Left lung (tissue), 10 donors: ENCODE results near the gene GNPTG. TPM values are rescaled to one million over a fixed set of nuclear protein-coding genes. Genes with fewer than 3 reads are reported as not detected.

Source experiments
- ATAC-seq: fragments of 200-7000 bp; cut with Tn5 transposase; one replicate; pipeline ENCODE4 v1.9.1; 2020; ENCODE audit warnings: moderate library complexity
- DNase-seq, 4 donors: peaks; one replicate each; pipeline ENCODE4 v3.0.0-alpha.2; 2013 to 2020
- H3K27ac ChIP-seq, 2 donors: fragments of 200-600 bp; sonication (generic) in 1 of 2; one replicate each; pipeline versions ENCODE4 v1.5.0 to v1.8.0; 2020 to 2021
- H3K27me3 ChIP-seq, 2 donors: fragments of 200-600 bp; sonication (generic) in 1 of 2; one replicate each; pipeline versions ENCODE4 v1.5.0 to v1.8.0; 2020 to 2021
- H3K36me3 ChIP-seq, 2 donors: fragments of 200-600 bp; sonication (generic) in 1 of 2; one replicate each; pipeline versions ENCODE4 v1.5.0 to v1.8.0; 2020 to 2021
- H3K4me1 ChIP-seq, 2 donors: fragments of 200-600 bp; one replicate each; pipeline ENCODE4 v1.8.0; 2021
- H3K4me3 ChIP-seq, 2 donors: fragments of 200-600 bp; sonication (generic) in 1 of 2; one replicate each; pipeline versions ENCODE4 v1.5.0 to v1.8.0; 2020 to 2021; ENCODE audit warnings: mild to moderate bottlenecking in 1 of 2
- H3K9me3 ChIP-seq, 2 donors: fragments of 200-600 bp; sonication (generic) in 1 of 2; one replicate each; pipeline versions ENCODE4 v1.5.0 to v1.8.0; 2020 to 2021
- CTCF ChIP-seq, 2 donors: fragments of 200-600 bp; sonication (generic) in 1 of 2; IDR thresholded peaks; one replicate each; pipeline versions ENCODE4 v1.5.0 to v1.8.0; 2021; ENCODE audit warnings: antibody characterized with exemption in 2 of 2
- intact Hi-C, 2 donors: fragments of 100-400 bp; cut with DNase I; formaldehyde crosslinking; loops; one replicate each; pipeline versions ENCODE4 v1.11.2 to v1.14.2; 2022
- polyA plus RNA-seq, 6 donors: library from polyadenylated mRNA; unstranded; fragments of 120-200 nt; gene quantifications; one replicate each; pipeline ENCODE4 v1.2.1, GENCODE V29; 2013; ENCODE audit not compliant: insufficient read length in 6 of 6
- total RNA-seq, 2 donors: library from RNA; stranded (reverse); fragmentation: NEBNext Ultra II Directional; extraction: Animal tissue kit (Norgen Biotek cat#: 25700); gene quantifications; one replicate each; pipeline ENCODE4 v1.2.1, GENCODE V29; 2021
- donor health status: DM: no; HTN: yes; CAD: no.
- donor health status: DM: no; HTN: no; CAD: no.

Gene GNPTG
- total and polyA plus RNA-seq, 8 donors = 32.0 to 97.4 (median 49.4) TPM

- H3K36me3 ChIP-seq = peaks cover 0 to 73% of the 10 kb centered on the region in 2 donors
- H3K9me3 ChIP-seq = no peaks in the 10 kb centered on the region
- ATAC-seq = no peak
- TF ChIP-seq CTCF (IDR thresholded peaks at IDR 0.05) = no peak
- H3K4me1 ChIP-seq = no peaks in the 10 kb centered on the region
- H3K27me3 ChIP-seq = no peaks in the 10 kb centered on the region
- H3K4me3 ChIP-seq = no peak overlapping the region
- no peak overlapping the region for H3K27ac ChIP-seq
- intact Hi-C loops = no loop called here
- DNase-seq = no peak
These were observed 46.0 kb downstream of the GNPTG start for GRCh38 chr16:1397779-1398178.

DNA sequence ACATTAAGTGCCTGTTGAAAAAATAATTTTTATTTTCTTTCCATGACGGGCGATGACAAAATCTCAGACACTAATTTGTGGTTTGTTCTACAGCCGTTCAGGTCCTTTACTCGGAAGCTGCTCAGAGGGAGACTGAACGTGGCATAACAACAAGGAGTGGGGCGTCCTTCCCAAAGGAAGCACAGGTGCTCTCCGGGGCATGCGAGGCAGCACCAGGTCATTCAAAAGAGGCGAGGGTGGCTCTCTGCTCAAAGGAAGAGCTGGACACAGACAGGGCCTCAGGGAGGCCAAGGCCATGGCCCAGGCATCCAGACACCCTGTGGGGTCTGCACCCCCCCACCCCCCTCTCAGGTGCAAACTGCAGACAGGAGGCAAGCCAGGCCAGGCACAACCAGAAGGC lies 46.6 kb downstream of the GNPTG start:
- intact Hi-C loops = no loop called here
- Histone ChIP-seq H3K9me3 (no peaks in the 10 kb centered on the region), H3K4me1 (no peaks in the 10 kb centered on the region), H3K4me3 (no peak overlapping the region), H3K36me3 (peaks cover 0 to 73% of the 10 kb centered on the region in 2 donors), H3K27me3 (no peaks in the 10 kb centered on the region), H3K27ac (no peak overlapping the region)
- TF ChIP-seq CTCF (IDR thresholded peaks at IDR 0.05) = no peak
- DNase-seq = no peak
- ATAC-seq = no peak

- H3K27me3 ChIP-seq = no peaks in the 10 kb centered on the region
- TF ChIP-seq CTCF (IDR thresholded peaks at IDR 0.05) = no peak
- ATAC-seq = no peak
- no peak for DNase-seq
- H3K4me1 ChIP-seq = no peaks in the 10 kb centered on the region
- H3K27ac ChIP-seq = no peak overlapping the region
- intact Hi-C loops = no loop called here
- no peaks in the 10 kb centered on the region for H3K9me3 ChIP-seq
- H3K4me3 ChIP-seq = no peak overlapping the region
- peaks cover 0 to 73% of the 10 kb centered on the region in 2 donors for H3K36me3 ChIP-seq
These were observed 47.3 kb downstream of the GNPTG start for GRCh38 chr16:1398826-1399581.

DNA sequence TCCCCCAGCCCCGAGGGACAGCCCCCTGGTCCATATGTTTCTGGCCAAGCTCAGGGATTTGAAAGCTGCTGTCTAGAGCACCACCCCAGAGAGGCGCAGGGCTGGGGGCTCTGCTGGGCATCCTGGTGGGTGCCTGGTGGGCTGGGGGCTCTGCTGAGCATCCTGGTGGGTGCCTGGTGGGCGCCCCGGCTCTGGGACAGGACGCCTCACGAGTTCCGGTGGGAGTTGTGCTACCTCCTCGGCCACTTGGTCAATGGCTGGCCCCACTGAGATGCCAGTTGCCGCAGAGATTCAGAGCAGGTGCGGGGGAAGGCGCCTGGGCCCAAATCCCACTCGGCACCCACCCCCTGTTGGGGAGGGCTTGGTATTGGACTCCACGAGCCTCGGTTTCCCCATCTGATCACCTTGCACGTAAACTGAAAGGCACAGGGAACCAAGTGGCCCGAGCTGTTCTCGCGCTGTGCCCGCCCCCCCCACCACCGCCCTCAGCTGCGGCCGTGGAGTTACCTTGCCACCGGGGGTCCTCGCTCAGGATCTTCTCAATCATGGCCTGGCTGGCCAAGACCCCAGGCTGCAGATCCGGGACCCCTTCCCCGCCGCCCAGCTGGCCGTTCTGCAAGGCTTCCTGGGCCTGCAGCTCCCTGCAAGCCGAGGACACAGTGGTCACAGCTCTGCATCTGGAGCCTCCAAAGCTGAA lies 49.5 kb downstream of the GNPTG start:
- DNase-seq = no peak
- no peak for TF ChIP-seq CTCF (IDR thresholded peaks at IDR 0.05)
- intact Hi-C loops = no loop called here
- H3K27me3 ChIP-seq = no peaks in the 10 kb centered on the region
- no peaks in the 10 kb centered on the region for H3K9me3 ChIP-seq
- peaks cover 0 to 70% of the 10 kb centered on the region in 2 donors for H3K36me3 ChIP-seq
- no peak overlapping the region for H3K27ac ChIP-seq
- no peaks in the 10 kb centered on the region for H3K4me1 ChIP-seq
- H3K4me3 ChIP-seq = no peak overlapping the region
- ATAC-seq = no peak

DNA sequence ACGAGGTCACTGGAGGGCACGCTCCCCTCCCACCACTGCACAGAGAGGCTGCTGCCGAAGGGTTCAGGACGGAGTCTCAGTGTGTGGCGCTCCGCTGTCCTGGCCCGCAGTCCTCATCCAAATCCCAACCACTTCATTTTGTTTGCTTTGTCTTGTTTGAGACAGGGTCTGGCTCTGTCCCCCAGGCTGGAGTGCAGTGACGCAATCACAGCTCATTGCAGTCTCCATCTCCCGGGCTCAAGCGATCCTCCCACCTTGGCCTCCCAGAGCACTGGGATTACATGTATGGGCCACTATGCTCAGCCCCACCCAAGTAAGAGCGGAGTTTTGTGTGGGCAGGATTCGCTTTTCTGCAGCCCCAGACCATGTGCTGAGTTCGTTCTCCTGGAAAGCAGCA lies 50.0 kb downstream of the GNPTG start:
- Histone ChIP-seq H3K4me3 (no peak overlapping the region), H3K27ac (no peak overlapping the region), H3K36me3 (peaks cover 0 to 73% of the 10 kb centered on the region in 2 donors), H3K9me3 (no peaks in the 10 kb centered on the region), H3K4me1 (no peaks in the 10 kb centered on the region), H3K27me3 (no peaks in the 10 kb centered on the region)
- no peak for TF ChIP-seq CTCF (IDR thresholded peaks at IDR 0.05)
- DNase-seq = no peak
- intact Hi-C loops = no loop called here
- no peak for ATAC-seq
